ENCODE results near the gene DNMT1. TPM values are rescaled to one million over a fixed set of nuclear protein-coding genes. Genes with fewer than 3 reads are reported as not detected.
"Not testable (repeated sequence)": the region's sequence is repeated elsewhere in the genome, so short reads cannot be mapped to it uniquely, and the experiment has no call there.

DNMT1 gene
- total RNA-seq, 2 experiments from 2014 or later: 314 to 331 TPM

DNA sequence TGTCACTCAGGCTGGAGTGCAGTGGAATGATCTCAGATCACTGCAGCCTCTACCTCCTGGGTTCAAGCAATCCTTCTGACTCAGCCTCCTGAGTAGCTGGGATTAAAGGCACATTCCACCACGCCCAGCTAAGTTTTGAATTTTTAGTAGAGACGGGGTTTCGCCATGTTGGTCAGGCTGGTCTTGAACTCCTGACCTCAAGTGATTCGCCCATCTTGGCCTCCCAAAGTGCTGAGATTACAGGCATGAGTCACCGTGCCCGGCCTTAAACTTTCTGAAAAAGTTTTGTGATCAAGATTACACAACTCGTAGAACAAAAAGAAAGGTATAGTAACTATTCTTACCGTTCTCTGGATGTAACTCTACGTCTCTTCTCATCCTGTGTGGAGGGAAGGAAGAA lies 21.2 kb downstream of the DNMT1 start:
- peak overlapping the region; percentile 28 for H3K27ac Mint-ChIP-seq
- peaks cover 70% of the 10 kb centered on the region for H3K36me3 Mint-ChIP-seq (ENCODE audit: low read depth)
- ChIA-PET CTCF (interaction anchor here (1.8 to 2.5 kb wide), 2 partner anchors 61 to 77 kb away, joined by 4 to 11 read pairs; no protein-coding TSS in a partner anchor), POLR2A (interaction anchor here (1.1 kb wide), 1 partner anchor 16 kb away, joined by 4 read pairs; no protein-coding TSS in a partner anchor)
- peaks cover 15% of the 10 kb centered on the region for H3K4me1 Mint-ChIP-seq
- no peak overlapping the region for H3K4me3 Mint-ChIP-seq
- no peak for DNase-seq
- H3K27me3 Mint-ChIP-seq: no peaks in the 10 kb centered on the region
- no peaks in the 10 kb centered on the region for H3K9me3 Mint-ChIP-seq

DNA sequence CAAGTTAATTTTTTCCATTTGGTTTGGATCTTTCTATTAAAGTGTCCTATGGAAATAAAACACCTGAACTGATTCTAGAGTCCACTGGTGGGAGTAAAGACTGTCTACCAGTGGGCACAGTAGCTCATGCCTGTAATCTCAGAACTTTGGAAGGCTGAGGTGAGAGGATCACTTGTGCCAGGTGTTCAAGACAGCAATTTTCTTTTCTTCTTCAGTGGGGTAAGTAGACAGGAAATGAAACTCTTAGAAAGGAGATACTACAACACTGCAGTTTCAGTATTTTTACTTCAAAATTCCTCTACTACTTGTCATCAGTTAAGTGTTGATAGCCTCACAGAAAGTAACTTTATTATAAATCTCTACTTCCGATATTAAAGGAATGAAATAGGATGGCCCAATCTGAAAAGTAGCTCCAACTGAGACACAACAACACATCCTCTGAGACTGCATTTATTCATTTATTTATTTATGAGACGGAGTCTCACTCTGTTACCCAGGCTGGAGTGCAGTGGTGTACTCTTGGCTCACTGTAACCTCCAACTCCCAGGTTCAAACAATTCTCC lies 26.3 kb downstream of the DNMT1 start:
- ChIA-PET POLR2A (interaction anchor here (0.8 to 1.5 kb wide), 4 partner anchors 13 to 82 kb away, joined by 3 to 5 read pairs (median 4); partner anchors contain the start of gene DNMT1), CTCF (interaction anchor here (1.1 kb wide), 1 partner anchor 25 kb away, joined by 5 read pairs; no protein-coding TSS in a partner anchor)
- peaks cover 17% of the 10 kb centered on the region for H3K4me1 Mint-ChIP-seq
- H3K27ac Mint-ChIP-seq: peak overlapping the region; percentile 67
- DNase-seq: no peak
- no peak overlapping the region for H3K4me3 Mint-ChIP-seq
- H3K9me3 Mint-ChIP-seq: no peaks in the 10 kb centered on the region
- H3K27me3 Mint-ChIP-seq: no peaks in the 10 kb centered on the region
- H3K36me3 Mint-ChIP-seq (ENCODE audit: low read depth): peaks cover 68% of the 10 kb centered on the region

DNA sequence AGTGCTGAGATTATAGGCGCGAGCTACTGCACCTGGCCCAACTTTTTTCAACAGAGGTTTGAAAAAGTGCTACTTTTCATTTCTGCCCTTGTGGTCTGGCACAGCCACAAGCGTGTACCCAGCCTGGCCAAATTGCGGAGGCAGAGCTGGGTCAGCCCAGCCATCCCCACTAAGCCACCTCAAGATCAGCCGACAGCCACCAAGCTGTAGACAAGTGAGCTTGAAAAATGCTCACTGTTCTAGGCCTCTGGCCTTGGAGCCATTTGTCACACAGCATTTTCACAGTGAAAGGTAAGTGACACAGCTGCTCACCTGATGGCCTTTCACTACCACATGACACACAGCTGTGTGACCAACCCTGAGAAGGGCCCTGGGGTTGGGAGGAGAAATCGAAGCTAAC lies 27.3 kb downstream of the DNMT1 start:
- H3K4me3 Mint-ChIP-seq: no peak overlapping the region
- H3K27ac Mint-ChIP-seq: peak overlapping the region; percentile 26
- POLR2A ChIA-PET: interaction anchor here (0.8 to 1.5 kb wide), 5 partner anchors 14 to 103 kb away, joined by 3 to 5 read pairs (median 3); partner anchors contain the start of genes DNMT1 and ICAM1
- no peaks in the 10 kb centered on the region for H3K27me3 Mint-ChIP-seq
- H3K9me3 Mint-ChIP-seq: no peaks in the 10 kb centered on the region
- H3K4me1 Mint-ChIP-seq: peaks cover 17% of the 10 kb centered on the region
- H3K36me3 Mint-ChIP-seq (ENCODE audit: low read depth): peaks cover 68% of the 10 kb centered on the region
- DNase-seq: no peak
- CTCF ChIA-PET: interaction anchor here (1.1 kb wide), 1 partner anchor 24 kb away, joined by 5 read pairs; no protein-coding TSS in a partner anchor

DNA sequence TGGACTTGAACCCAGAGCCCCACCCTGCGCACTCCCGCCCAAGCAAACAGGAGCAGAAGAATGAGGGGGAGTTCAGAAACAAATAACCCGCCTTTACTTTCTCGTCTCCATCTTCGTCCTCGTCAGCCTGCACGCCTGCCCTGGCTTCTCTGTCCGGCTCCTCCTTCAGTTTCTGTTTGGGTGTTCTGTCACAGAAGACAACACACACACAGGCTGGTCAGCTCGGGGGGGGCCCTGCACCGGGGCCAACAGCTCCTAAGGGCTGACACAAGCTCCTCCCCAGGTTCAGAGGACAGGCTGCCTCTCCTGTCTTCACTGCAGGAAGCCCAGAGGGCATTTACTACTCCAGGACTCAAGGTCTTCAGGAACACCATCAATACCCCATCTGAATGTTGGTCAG lies 28.3 kb downstream of the DNMT1 start:
- H3K9me3 Mint-ChIP-seq, DNase-seq, H3K4me3 Mint-ChIP-seq, CTCF ChIA-PET, H3K27me3 Mint-ChIP-seq, H3K27ac Mint-ChIP-seq, POLR2A ChIA-PET: not testable (repeated sequence)
- Mint-ChIP-seq H3K4me1 (peaks cover 17% of the 10 kb centered on the region), H3K36me3 (ENCODE audit: low read depth) (peaks cover 68% of the 10 kb centered on the region)

DNA sequence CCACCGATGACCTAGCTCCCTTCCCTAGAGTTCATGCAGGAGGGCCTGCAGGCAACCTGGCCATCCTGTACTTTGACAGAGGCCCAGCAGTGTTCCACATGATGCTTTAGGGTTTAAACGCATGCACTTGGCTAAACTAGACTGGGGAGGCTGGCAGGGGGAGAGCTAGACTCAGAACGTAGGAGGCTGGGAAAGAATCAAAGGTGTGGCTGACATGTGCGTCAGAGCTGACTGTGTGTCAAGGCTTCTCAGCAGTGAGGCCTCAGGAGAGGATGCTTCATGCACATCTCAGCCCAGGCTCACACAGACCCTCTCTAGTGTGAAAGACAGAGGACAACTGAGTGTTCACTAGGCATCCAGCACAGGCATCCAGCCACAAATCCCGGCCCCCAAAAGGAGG lies 28.7 kb downstream of the DNMT1 start:
- ChIA-PET POLR2A (interaction anchor here (0.5 kb wide), 1 partner anchor 925 kb away, joined by 3 read pairs; no protein-coding TSS in a partner anchor), CTCF (interaction anchor here (1.6 kb wide), 1 partner anchor 84 kb away, joined by 3 read pairs; no protein-coding TSS in a partner anchor)
- Mint-ChIP-seq H3K4me3 (no peak overlapping the region), H3K27me3 (no peaks in the 10 kb centered on the region), H3K9me3 (no peaks in the 10 kb centered on the region), H3K27ac (no peak overlapping the region), H3K4me1 (peaks cover 17% of the 10 kb centered on the region), H3K36me3 (ENCODE audit: low read depth) (peaks cover 68% of the 10 kb centered on the region)
- DNase-seq: no peak

DNA sequence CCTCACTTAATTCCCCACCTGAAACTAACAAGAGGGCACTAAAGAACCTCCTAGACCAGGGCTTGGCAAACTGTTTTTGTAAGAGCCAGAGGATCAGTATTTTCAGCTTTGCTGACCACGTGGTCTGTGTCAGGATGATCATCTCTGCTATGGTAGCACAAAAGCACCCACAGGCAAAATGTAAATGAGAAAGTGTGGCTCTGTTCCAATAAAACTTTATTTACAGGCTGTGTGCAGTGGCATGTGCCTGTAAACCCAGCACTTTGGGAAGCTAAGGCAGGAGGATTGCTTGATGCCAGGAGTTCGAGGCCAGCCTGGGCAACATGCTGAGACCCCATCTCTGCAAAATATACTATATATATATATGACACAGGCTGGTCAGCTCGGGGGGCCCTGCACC lies 31.2 kb downstream of the DNMT1 start:
- H3K4me1 Mint-ChIP-seq: peaks cover 5% of the 10 kb centered on the region
- H3K27ac Mint-ChIP-seq: no peak overlapping the region
- no peak for DNase-seq
- CTCF ChIA-PET: no interaction called here
- no peaks in the 10 kb centered on the region for H3K9me3 Mint-ChIP-seq
- POLR2A ChIA-PET: interaction anchor here (1.1 to 1.3 kb wide), 2 partner anchors 20 to 31 kb away, joined by 3 to 4 read pairs; partner anchors contain the start of gene DNMT1
- no peak overlapping the region for H3K4me3 Mint-ChIP-seq
- H3K27me3 Mint-ChIP-seq: no peaks in the 10 kb centered on the region
- peaks cover 70% of the 10 kb centered on the region for H3K36me3 Mint-ChIP-seq (ENCODE audit: low read depth)

DNA sequence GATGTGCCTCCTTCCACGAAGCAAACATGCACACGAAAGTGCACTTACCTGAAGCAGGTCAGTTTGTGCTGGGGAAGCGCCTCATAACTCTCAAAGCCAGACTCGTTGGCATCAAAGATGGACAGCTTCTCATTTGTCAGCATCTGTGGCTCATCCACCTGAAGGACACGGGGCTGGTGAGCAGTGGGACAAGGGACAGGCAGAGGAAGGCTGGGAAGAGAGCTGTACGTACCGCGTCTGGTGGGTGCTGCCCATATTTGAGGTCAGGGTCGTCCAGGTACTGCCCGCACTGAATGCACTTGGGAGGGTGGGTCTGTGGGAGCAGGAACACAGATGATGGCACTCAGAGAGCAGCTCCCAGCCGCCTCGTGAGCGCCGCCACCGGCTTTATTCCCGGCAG lies 35.1 kb downstream of the DNMT1 start:
- H3K9me3 Mint-ChIP-seq: no peaks in the 10 kb centered on the region
- no peak overlapping the region for H3K27ac Mint-ChIP-seq
- no peaks in the 10 kb centered on the region for H3K27me3 Mint-ChIP-seq
- ChIA-PET POLR2A (no interaction called here), CTCF (interaction anchor here (1.1 kb wide), 1 partner anchor 39 kb away, joined by 5 read pairs; no protein-coding TSS in a partner anchor)
- H3K4me1 Mint-ChIP-seq: no peaks in the 10 kb centered on the region
- H3K4me3 Mint-ChIP-seq: no peak overlapping the region
- peaks cover 81% of the 10 kb centered on the region for H3K36me3 Mint-ChIP-seq (ENCODE audit: low read depth)
- no peak for DNase-seq

DNA sequence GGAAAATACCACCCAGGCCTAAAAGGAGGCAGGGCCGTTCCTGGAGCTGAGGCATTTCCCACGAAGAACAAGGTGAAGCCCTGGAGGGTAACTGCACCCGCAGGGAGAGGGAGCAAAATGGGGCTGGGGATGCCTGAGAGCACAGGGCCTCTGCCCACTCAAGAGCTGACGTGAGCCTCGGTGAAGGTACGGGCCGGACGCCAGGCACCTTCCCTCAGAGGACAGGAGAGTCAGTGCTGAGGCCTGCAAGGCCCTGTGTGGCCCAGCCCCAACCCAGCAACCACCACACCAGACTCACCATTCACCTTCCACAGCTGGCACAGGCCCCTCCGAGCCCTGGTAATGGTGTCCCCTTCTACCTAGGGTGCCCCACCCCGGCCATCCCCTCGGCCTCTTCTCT lies 36.3 kb downstream of the DNMT1 start:
- H3K36me3 Mint-ChIP-seq (ENCODE audit: low read depth): peaks cover 82% of the 10 kb centered on the region

DNA sequence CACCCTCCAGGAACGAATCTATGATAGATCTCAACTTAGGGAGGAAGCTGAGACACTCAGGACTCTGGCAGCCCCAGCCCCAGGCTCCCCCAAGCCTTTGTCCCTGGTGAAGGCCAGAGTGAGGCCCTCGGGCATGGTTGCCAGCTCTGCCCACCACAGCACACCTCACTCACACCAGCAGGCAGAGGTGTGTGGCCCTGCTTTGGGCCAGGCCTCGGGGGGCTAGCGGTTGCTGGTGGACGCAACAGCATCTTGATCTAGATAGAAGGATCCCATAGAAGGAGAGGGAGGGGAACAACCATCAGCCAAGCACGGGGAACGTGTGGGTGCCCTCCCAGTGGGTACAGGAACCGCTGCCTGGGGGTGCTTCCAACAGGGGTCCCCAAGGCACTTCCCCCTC lies 36.7 kb downstream of the DNMT1 start:
- Mint-ChIP-seq H3K4me3 (no peak overlapping the region), H3K36me3 (ENCODE audit: low read depth) (peaks cover 81% of the 10 kb centered on the region), H3K9me3 (no peaks in the 10 kb centered on the region), H3K27ac (no peak overlapping the region), H3K4me1 (no peaks in the 10 kb centered on the region), H3K27me3 (no peaks in the 10 kb centered on the region)
- ChIA-PET POLR2A (interaction anchor here (0.6 kb wide), 1 partner anchor 13 kb away, joined by 3 read pairs; no protein-coding TSS in a partner anchor), CTCF (no interaction called here)
- no peak for DNase-seq

More for the DNA sequence above, 36.3 kb downstream of the DNMT1 start:
- H3K9me3 Mint-ChIP-seq: no peaks in the 10 kb centered on the region
- ChIA-PET CTCF (interaction anchor here (1.1 kb wide), 1 partner anchor 38 kb away, joined by 5 read pairs; no protein-coding TSS in a partner anchor), POLR2A (no interaction called here)
- H3K27ac Mint-ChIP-seq: no peak overlapping the region
- no peaks in the 10 kb centered on the region for H3K4me1 Mint-ChIP-seq
- DNase-seq: no peak
- H3K27me3 Mint-ChIP-seq: no peaks in the 10 kb centered on the region
- no peak overlapping the region for H3K4me3 Mint-ChIP-seq

DNA sequence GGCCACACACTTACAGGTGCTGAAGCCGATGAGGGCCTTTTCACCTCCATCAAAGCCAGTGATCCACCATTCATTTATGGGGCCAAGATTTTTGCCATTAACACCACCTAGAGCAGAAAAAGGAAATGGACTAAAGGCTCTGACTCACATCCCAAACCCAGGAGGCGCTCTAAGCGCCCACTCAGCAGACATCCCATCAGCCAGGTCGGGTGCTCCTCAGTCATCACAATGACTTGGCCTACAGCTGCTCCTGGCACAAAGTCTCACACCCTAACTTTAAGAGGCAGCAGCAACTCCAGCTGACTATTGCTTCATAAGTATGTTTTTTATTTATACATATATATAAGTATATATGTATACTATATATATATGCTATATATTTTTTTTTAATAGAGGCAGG lies 38.9 kb downstream of the DNMT1 start:
- CTCF ChIA-PET: no interaction called here

DNA sequence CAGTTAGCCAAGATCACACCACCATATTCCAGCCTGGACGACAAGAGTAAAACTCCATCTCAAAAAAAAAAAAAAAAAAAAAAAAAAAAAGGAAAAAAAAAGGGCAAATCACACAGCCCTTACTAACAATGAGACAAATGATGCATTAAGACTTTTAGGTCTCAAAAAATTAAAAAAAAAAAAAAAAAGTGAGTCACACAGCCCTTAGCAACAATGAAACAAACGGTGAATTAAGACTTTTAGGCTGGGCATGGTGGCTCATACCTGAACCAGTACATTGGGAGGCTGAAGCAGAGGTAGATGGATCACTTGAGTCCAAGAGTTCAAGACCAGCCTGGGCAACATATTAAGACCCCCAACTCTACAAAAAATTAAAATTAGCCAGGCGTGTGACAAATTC lies 42.7 kb downstream of the DNMT1 start:
- Mint-ChIP-seq H3K27me3 (no peaks in the 10 kb centered on the region), H3K27ac (no peak overlapping the region), H3K4me1 (no peaks in the 10 kb centered on the region), H3K4me3 (no peak overlapping the region), H3K36me3 (ENCODE audit: low read depth) (peaks cover 85% of the 10 kb centered on the region), H3K9me3 (no peaks in the 10 kb centered on the region)
- POLR2A ChIA-PET: no interaction called here
- CTCF ChIA-PET: no interaction called here
- DNase-seq: no peak

More for the DNA sequence above, 38.9 kb downstream of the DNMT1 start:
- Mint-ChIP-seq H3K4me1 (no peaks in the 10 kb centered on the region), H3K9me3 (no peaks in the 10 kb centered on the region), H3K4me3 (no peak overlapping the region), H3K27me3 (no peaks in the 10 kb centered on the region), H3K36me3 (ENCODE audit: low read depth) (peaks cover 89% of the 10 kb centered on the region), H3K27ac (no peak overlapping the region)
- no peak for DNase-seq
- POLR2A ChIA-PET: no interaction called here

DNA sequence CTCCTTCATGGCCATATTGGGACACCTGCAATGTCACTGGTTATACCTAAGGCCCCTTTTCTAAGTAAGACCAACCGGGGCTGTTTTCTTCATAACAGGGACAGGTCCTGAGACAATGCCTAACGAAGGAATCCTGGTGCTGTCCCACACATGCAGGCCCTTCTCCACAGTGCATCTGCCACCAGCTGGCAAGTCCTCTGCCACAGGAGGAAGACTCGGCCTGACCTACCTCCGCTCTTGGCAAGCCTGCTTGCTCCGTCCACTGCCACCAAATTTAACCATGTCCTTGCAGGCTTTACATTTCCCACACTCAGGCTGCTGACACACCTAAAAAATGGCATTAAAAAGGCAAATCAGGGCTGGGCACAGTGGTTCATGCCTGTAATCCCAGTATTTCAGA lies 43.2 kb downstream of the DNMT1 start:
- no peaks in the 10 kb centered on the region for H3K27me3 Mint-ChIP-seq
- H3K36me3 Mint-ChIP-seq (ENCODE audit: low read depth): peaks cover 82% of the 10 kb centered on the region
- ChIA-PET CTCF (interaction anchor here (1.3 kb wide), 1 partner anchor 98 kb away, joined by 3 read pairs; no protein-coding TSS in a partner anchor), POLR2A (no interaction called here)
- DNase-seq: no peak
- peaks cover 1% of the 10 kb centered on the region for H3K4me1 Mint-ChIP-seq
- H3K4me3 Mint-ChIP-seq: no peak overlapping the region
- no peak overlapping the region for H3K27ac Mint-ChIP-seq
- H3K9me3 Mint-ChIP-seq: no peaks in the 10 kb centered on the region

DNA sequence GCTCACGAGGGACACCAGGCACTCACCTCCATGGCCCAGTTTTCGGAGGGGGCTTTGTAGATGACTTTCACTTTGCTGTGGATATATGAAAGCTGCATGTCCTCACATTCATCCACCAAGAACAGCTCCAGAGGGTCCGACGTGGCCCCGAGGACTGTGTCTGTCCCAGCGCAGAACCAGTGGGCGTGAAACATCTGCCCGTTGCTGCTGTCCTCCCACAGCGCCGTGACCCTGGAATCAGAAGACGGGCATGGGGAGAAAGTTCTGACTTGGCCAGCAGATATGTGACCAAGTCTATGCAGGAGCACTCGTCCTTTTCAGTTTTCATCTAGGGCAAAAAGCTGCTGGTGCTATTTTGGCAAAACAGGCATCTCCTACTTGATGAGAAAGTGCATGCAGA lies 45.3 kb downstream of the DNMT1 start:
- H3K27me3 Mint-ChIP-seq: no peaks in the 10 kb centered on the region
- H3K36me3 Mint-ChIP-seq (ENCODE audit: low read depth): peaks cover 83% of the 10 kb centered on the region
- DNase-seq: no peak
- no peak overlapping the region for H3K27ac Mint-ChIP-seq
- peaks cover 18% of the 10 kb centered on the region for H3K4me1 Mint-ChIP-seq
- no peak overlapping the region for H3K4me3 Mint-ChIP-seq
- H3K9me3 Mint-ChIP-seq: no peaks in the 10 kb centered on the region
- POLR2A ChIA-PET: no interaction called here
- CTCF ChIA-PET: no interaction called here

DNA sequence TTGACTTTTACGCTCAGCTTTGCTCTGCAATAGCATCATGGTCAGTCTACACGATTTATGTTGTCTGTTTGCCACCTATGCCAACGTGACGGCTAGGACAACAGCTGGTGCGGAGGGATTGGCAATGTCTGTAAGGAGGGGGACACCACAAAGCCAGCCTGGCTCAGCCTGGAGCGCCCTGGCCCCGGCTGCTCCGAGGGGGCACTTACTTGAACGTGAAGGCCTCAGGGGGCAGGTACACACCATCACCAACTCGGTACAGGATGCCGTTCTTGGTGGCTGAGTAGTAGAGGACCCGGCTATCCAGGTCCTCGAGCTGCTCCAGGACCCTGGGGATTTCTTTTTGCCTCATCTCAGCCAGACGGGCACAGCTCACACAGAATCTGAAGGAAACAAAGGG lies 48.6 kb downstream of the DNMT1 start:
- Mint-ChIP-seq H3K27ac (no peak overlapping the region), H3K4me1 (peaks cover 37% of the 10 kb centered on the region), H3K36me3 (ENCODE audit: low read depth) (peaks cover 83% of the 10 kb centered on the region), H3K27me3 (no peaks in the 10 kb centered on the region), H3K9me3 (no peaks in the 10 kb centered on the region), H3K4me3 (no peak overlapping the region)
- ChIA-PET CTCF (no interaction called here), POLR2A (interaction anchor here (1.2 kb wide), 1 partner anchor 40 kb away, joined by 3 read pairs; the partner anchor contains the start of gene PPAN)
- no peak for DNase-seq

Data from activated CD4-positive, alpha-beta memory T cell treated with anti-CD3 and anti-CD28 coated beads, Interleukin-2, amount 10 ng/mL, durations not matched to agents 7 days and 5 days (primary cell).